ENCODE measurements around the gene KRT72. TPM values are rescaled to one million over a fixed set of nuclear protein-coding genes. Genes with fewer than 3 reads are reported as not detected.

Gene KRT72
- total and polyA plus RNA-seq, 2 of the 13 experiments (the other 11 are each of a cell fraction or from before 2014, with no cell fraction given) = not detected

GRCh38 chr12:52618866-52619265 is 17.6 kb upstream of the KRT72 start:
- POLR2A ChIA-PET = no interaction called here
- Histone ChIP-seq H3K4me1 (ENCODE audit: insufficient read depth, low read length) (no peaks in the 10 kb centered on the region), H3K4me2 (ENCODE audit: low read depth, low read length) (no peak overlapping the region), H3K79me2 (ENCODE audit: insufficient read depth, low read length) (no peaks in the 10 kb centered on the region), H2AFZ (ENCODE audit: low read length) (no peak overlapping the region), H4K20me1 (ENCODE audit: insufficient read depth, low read length) (no peaks in the 10 kb centered on the region), H3K36me3 (replicated peaks in 1 of 2; ENCODE audit: control insufficient read depth in 1 of 2, insufficient read depth in 2 of 2, low read length in 2 of 2) (no peaks in the 10 kb centered on the region), H3K9ac (ENCODE audit: insufficient read depth, low read depth, low read length) (no peak overlapping the region), H3K9me3 (ENCODE audit: low read length) (no peaks in the 10 kb centered on the region), H3K4me3 (replicated peaks in 1 of 3; ENCODE audit: insufficient read depth in 1 of 3, low read depth in 2 of 3, low read length in 3 of 3) (no peak overlapping the region), H3K27me3 (ENCODE audit: control insufficient read depth in 1 of 2, insufficient read depth in 2 of 2, low read length in 2 of 2) (peaks cover 6 to 46% of the 10 kb centered on the region in 2 experiments; a peak in 3 of 5 replicates), H3K27ac (ENCODE audit: extremely low read length, insufficient read depth, low read length) (no peak overlapping the region)
- TF ChIP-seq ZNF180 (CRISPR knock-in tag; IDR thresholded peaks at IDR 0.05; ENCODE audit: borderline replicate concordance, low read depth) = no peak
- no peak for TF ChIP-seq TBX2 (CRISPR knock-in tag; IDR thresholded peaks at IDR 0.05; ENCODE audit: borderline replicate concordance)
- no peak for TF ChIP-seq ZBTB39 (CRISPR knock-in tag; IDR thresholded peaks at IDR 0.05)
- TF ChIP-seq, protein P1, sequence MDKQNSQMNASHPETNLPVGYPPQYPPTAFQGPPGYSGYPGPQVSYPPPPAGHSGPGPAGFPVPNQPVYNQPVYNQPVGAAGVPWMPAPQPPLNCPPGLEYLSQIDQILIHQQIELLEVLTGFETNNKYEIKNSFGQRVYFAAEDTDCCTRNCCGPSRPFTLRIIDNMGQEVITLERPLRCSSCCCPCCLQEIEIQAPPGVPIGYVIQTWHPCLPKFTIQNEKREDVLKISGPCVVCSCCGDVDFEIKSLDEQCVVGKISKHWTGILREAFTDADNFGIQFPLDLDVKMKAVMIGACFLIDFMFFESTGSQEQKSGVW (CRISPR knock-in tag; IDR thresholded peaks at IDR 0.05; ENCODE audit: borderline replicate concordance) = no peak
- no peak for TF ChIP-seq KDM2A (CRISPR knock-in tag; IDR thresholded peaks at IDR 0.05; ENCODE audit: borderline replicate concordance, low read depth)
- no peak for TF ChIP-seq JARID2 (CRISPR knock-in tag; IDR thresholded peaks at IDR 0.05; ENCODE audit: insufficient replicate concordance)
- TF ChIP-seq SMC3 (IDR thresholded peaks at IDR 0.05; ENCODE audit: low read length) = no peak
- TF ChIP-seq SNAPC2 (CRISPR knock-in tag; IDR thresholded peaks at IDR 0.05) = no peak
- TF ChIP-seq ZNF569 (CRISPR knock-in tag; IDR thresholded peaks at IDR 0.05; ENCODE audit: borderline replicate concordance) = no peak
- no peak for TF ChIP-seq ZFP36 (IDR thresholded peaks at IDR 0.05; ENCODE audit: borderline replicate concordance, low read depth, low read length, partially characterized antibody)
- TF ChIP-seq ZNF501 (CRISPR knock-in tag; IDR thresholded peaks at IDR 0.05) = no peak
- 3% methylated on average over 2 of the region's 2 CpGs for WGBS (ENCODE audit: low lambda C conversion rate)
- DNase-seq (ENCODE audit: low spot score) (no peak), ATAC-seq (no peak), FAIRE-seq (no peak)
- intact Hi-C loops (cut with micrococcal nuclease; ENCODE audit: unreplicated experiment) (no loop called here), in situ Hi-C loops (cut with HindIII; ENCODE audit: extremely low pct_ligation_motif_present, low pct_unique_long_range_greater_than_20kb) (no loop called here)
- no TSS peak for BruUV-seq (replicated peaks)
- CTCF ChIA-PET (ENCODE audit: low intra/inter-chr PET ratio, low total read pairs) = no interaction called here
